Caco-2 (cell line): ENCODE data around the gene MDFIC2. TPM values are rescaled to one million over a fixed set of nuclear protein-coding genes. Genes with fewer than 3 reads are reported as not detected.

ENCODE experiments used
- BruUV-seq: library from RNA; stranded (reverse); fragments of 400-500 nt; replicated peaks from 2 replicates; lab custom pipeline; 2021; lab: Mats Ljungman, UMichigan
- CTCF ChIA-PET: fragments of 300-600 bp; sonication (Branson Sonifier 250); formaldehyde crosslinking; loops from one replicate; lab custom pipeline; 2022; ENCODE audit warnings: antibody characterized with exemption; lab: Charles Lee
- POLR2A ChIA-PET: fragments of 300-600 bp; sonication (Branson Sonifier 250); formaldehyde crosslinking; loops from one replicate; lab custom pipeline; 2022; ENCODE audit warnings: antibody characterized with exemption; lab: Charles Lee
- DNase-seq, 2 experiments: peaks; one replicate each; pipeline versions ENCODE4 v3.0.0 to v3.0.0-alpha.2; 2020 to 2022
- H3K27me3 ChIP-seq: replicated peaks from 2 replicates; pipeline ENCODE4 v1.6.0; 2011; ENCODE audit warnings: low read length; ENCODE audit not compliant: control insufficient read depth, insufficient read depth
- H3K36me3 ChIP-seq: 2 replicates; pipeline ENCODE4 v1.5.1; 2011; ENCODE audit warnings: low read length; ENCODE audit not compliant: control insufficient read depth, insufficient read depth
- H3K4me1 ChIP-seq: fragments of 250-450 bp; sonication (Bioruptor Pico); 2 replicates; pipeline ENCODE4 v1.5.1; 2020; ENCODE audit warnings: mild to moderate bottlenecking
- H3K4me3 ChIP-seq: 2 replicates; pipeline ENCODE4 v1.5.1; 2011; ENCODE audit warnings: low read depth, mild to moderate bottlenecking, control low read depth, low read length
- H3K9me3 ChIP-seq: fragments of 250-450 bp; sonication (Bioruptor Pico); 2 replicates; pipeline ENCODE4 v1.5.1; 2020; ENCODE audit warnings: mild to moderate bottlenecking, moderate library complexity
- H3K27ac Mint-ChIP-seq: one replicate; pipeline ENCODE4 v1.8.0; 2022; ENCODE audit warnings: mixed read lengths; ENCODE audit not compliant: unreplicated experiment
- H3K27me3 Mint-ChIP-seq: one replicate; pipeline ENCODE4 v1.8.0; 2022; ENCODE audit warnings: mixed read lengths; ENCODE audit not compliant: insufficient read depth, unreplicated experiment
- H3K36me3 Mint-ChIP-seq: one replicate; pipeline ENCODE4 v1.8.0; 2022; ENCODE audit warnings: mild to moderate bottlenecking, mixed read lengths; ENCODE audit not compliant: insufficient read depth, unreplicated experiment
- H3K4me1 Mint-ChIP-seq: one replicate; pipeline ENCODE4 v1.8.0; 2022; ENCODE audit warnings: low read depth, mixed read lengths; ENCODE audit not compliant: unreplicated experiment
- H3K4me3 Mint-ChIP-seq: one replicate; pipeline ENCODE4 v1.8.0; 2022; ENCODE audit warnings: mild to moderate bottlenecking, moderate library complexity, mixed read lengths; ENCODE audit not compliant: unreplicated experiment
- H3K9me3 Mint-ChIP-seq: one replicate; pipeline ENCODE4 v1.8.0; 2022; ENCODE audit warnings: mixed read lengths; ENCODE audit not compliant: unreplicated experiment
- intact Hi-C: fragments of 100-400 bp; cut with micrococcal nuclease; formaldehyde crosslinking; loops from one replicate; pipeline ENCODE4 v1.10.0; 2022; ENCODE audit not compliant: unreplicated experiment
- total RNA-seq: library from RNA; stranded (reverse); gene quantifications from 2 replicates; pipeline ENCODE4 v1.2.3, GENCODE V29; 2022
- TF ChIP-seq, protein P1 (sequence below), 2 experiments: fragments of 200-600 bp in 1 of 2; IDR thresholded peaks; 1 replicate in 1 of 2; 2 replicates in 1 of 2; pipeline versions ENCODE4 v1.5.1 to v1.8.0; 2011 to 2022; ENCODE audit warnings: antibody characterized with exemption in 1 of 2, control low read depth in 1 of 2, inconsistent platforms in 1 of 2, low read depth in 1 of 2, low read length in 1 of 2, mild to moderate bottlenecking in 1 of 2, moderate library complexity in 1 of 2; ENCODE audit not compliant: insufficient read depth in 1 of 2, severe bottlenecking in 1 of 2, unreplicated experiment in 1 of 2

MDFIC2 gene
- total RNA-seq, 1 experiment from 2014 or later: not detected

DNA sequence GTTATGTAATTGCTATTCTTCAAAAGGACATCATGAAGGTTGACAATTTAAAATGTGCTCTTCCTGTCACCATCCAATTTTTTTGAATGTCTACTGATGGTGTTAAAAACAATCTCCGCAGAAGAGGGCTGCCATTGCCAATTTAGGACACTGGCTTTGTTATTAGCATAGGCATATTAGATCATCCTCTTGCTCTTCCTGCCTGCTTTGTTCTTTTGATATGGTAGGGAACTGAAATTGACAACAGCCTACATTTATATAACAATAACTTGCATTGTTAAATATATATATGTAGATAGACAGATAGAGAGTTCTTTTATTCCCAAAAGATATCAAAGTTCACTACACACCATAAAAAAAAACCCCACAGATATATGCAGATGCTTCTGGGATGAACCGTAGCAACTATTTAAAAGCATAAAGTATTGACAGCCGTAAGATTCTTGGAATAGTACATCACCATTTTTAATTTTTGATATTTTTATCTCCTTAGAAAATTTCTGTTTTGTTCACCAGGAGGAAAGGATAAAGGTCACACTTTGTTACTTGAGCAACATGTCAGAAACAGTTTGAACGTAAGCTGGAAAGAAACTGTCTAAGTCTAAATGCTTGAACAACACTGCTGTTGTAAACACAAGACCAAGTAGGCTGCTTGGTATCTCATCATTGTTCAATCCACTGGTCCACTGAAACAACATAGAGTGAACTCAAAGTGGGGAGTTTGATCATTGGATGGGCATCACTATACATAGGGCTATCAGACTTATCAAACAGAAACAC is 66.5 kb downstream of the MDFIC2 start:
- no peak overlapping the region for H3K27ac Mint-ChIP-seq
- no TSS peak for BruUV-seq
- no peaks in the 10 kb centered on the region for H3K9me3 Mint-ChIP-seq
- ChIA-PET POLR2A (no interaction called here), CTCF (no interaction called here)
- TF ChIP-seq, protein P1, sequence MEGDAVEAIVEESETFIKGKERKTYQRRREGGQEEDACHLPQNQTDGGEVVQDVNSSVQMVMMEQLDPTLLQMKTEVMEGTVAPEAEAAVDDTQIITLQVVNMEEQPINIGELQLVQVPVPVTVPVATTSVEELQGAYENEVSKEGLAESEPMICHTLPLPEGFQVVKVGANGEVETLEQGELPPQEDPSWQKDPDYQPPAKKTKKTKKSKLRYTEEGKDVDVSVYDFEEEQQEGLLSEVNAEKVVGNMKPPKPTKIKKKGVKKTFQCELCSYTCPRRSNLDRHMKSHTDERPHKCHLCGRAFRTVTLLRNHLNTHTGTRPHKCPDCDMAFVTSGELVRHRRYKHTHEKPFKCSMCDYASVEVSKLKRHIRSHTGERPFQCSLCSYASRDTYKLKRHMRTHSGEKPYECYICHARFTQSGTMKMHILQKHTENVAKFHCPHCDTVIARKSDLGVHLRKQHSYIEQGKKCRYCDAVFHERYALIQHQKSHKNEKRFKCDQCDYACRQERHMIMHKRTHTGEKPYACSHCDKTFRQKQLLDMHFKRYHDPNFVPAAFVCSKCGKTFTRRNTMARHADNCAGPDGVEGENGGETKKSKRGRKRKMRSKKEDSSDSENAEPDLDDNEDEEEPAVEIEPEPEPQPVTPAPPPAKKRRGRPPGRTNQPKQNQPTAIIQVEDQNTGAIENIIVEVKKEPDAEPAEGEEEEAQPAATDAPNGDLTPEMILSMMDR (IDR thresholded peaks at IDR 0.05; ENCODE audit: insufficient read depth in 1 of 2, low read depth in 1 of 2, low read length in 1 of 2, severe bottlenecking in 1 of 2, unreplicated experiment in 1 of 2): no peak
- H3K36me3 Mint-ChIP-seq: no peaks in the 10 kb centered on the region
- intact Hi-C loops: no loop called here
- H3K27me3 Mint-ChIP-seq: peaks cover 7% of the 10 kb centered on the region
- no peaks in the 10 kb centered on the region for H3K4me1 Mint-ChIP-seq
- DNase-seq: no peak
- no peak overlapping the region for H3K4me3 Mint-ChIP-seq
- Histone ChIP-seq H3K36me3 (no peaks in the 10 kb centered on the region), H3K27me3 (no peaks in the 10 kb centered on the region), H3K4me1 (no peaks in the 10 kb centered on the region), H3K9me3 (no peaks in the 10 kb centered on the region), H3K4me3 (no peak overlapping the region)

DNA sequence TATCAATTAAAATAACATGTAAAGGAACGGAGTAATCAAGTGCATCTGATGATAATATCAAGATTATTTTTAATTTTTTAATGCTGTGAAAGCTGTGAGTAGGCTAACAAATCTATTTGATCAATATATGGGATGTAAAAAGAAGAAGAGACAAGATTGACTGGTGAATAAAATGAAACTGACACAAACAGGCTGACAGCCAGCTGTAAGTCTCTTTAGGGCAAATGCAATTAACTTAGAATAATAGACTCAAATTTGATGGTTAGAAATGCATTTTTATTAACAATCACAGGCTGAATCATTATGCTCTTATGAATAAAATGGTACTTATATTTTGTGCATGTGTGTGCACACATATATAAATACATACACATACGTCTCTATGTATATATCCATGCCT is 68.0 kb downstream of the MDFIC2 start:
- Mint-ChIP-seq H3K4me1 (no peaks in the 10 kb centered on the region), H3K9me3 (no peaks in the 10 kb centered on the region), H3K27ac (no peak overlapping the region), H3K36me3 (no peaks in the 10 kb centered on the region), H3K27me3 (peaks cover 1% of the 10 kb centered on the region), H3K4me3 (no peak overlapping the region)
- BruUV-seq: no TSS peak
- no peak overlapping the region for H3K4me3 ChIP-seq
- no peaks in the 10 kb centered on the region for H3K4me1 ChIP-seq
- H3K36me3 ChIP-seq: no peaks in the 10 kb centered on the region
- intact Hi-C loops: loop anchor here (5.0 kb wide), 1 partner anchor 243 kb away; no protein-coding TSS in a partner anchor
- no peaks in the 10 kb centered on the region for H3K9me3 ChIP-seq
- ChIA-PET CTCF (no interaction called here), POLR2A (no interaction called here)
- TF ChIP-seq, protein P1 (IDR thresholded peaks at IDR 0.05; ENCODE audit: insufficient read depth in 1 of 2, low read depth in 1 of 2, low read length in 1 of 2, severe bottlenecking in 1 of 2, unreplicated experiment in 1 of 2): no peak
- H3K27me3 ChIP-seq: no peaks in the 10 kb centered on the region
- DNase-seq: no peak

DNA sequence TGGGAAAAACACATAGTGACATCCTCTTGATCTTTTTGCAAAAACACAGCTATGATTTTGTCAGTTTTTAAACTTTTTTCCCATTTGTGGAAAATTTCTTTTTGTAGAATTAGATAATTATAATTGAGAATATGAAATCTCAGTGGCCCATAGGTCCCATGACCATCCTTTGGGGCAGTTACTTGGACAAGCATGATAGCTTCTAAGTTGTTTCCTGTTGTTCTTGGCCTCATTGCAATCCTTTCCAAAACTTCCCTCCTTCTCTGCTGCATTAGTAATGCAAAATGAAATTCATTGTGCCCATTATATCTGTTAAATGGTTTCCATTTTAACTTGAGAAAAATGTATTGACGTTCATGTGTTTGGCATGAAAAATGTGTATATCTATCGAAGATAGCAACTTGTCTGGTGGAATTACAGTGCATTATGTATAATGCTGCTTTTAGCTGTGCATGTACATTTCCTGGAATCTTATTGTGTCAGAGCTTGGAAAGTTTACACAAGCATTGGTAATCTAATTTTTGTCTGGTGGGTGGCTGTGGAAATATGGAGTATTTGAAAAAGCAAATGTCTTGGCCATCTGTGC is 70.0 kb downstream of the MDFIC2 start:
- Histone ChIP-seq H3K27me3 (no peaks in the 10 kb centered on the region), H3K9me3 (no peaks in the 10 kb centered on the region), H3K36me3 (no peaks in the 10 kb centered on the region), H3K4me1 (no peaks in the 10 kb centered on the region), H3K4me3 (no peak overlapping the region)
- no peak overlapping the region for H3K27ac Mint-ChIP-seq
- no peak overlapping the region for H3K4me3 Mint-ChIP-seq
- no peaks in the 10 kb centered on the region for H3K27me3 Mint-ChIP-seq
- no peaks in the 10 kb centered on the region for H3K36me3 Mint-ChIP-seq
- intact Hi-C loops: loop anchor here (5.0 kb wide), 1 partner anchor 245 kb away; no protein-coding TSS in a partner anchor
- CTCF ChIA-PET: no interaction called here
- DNase-seq: no peak
- no peaks in the 10 kb centered on the region for H3K4me1 Mint-ChIP-seq
- no peaks in the 10 kb centered on the region for H3K9me3 Mint-ChIP-seq
- POLR2A ChIA-PET: no interaction called here
- BruUV-seq: no TSS peak
- TF ChIP-seq, protein P1 (IDR thresholded peaks at IDR 0.05; ENCODE audit: insufficient read depth in 1 of 2, low read depth in 1 of 2, low read length in 1 of 2, severe bottlenecking in 1 of 2, unreplicated experiment in 1 of 2): no peak
